ENCODE measurements around the gene PPP1R36.

DNA sequence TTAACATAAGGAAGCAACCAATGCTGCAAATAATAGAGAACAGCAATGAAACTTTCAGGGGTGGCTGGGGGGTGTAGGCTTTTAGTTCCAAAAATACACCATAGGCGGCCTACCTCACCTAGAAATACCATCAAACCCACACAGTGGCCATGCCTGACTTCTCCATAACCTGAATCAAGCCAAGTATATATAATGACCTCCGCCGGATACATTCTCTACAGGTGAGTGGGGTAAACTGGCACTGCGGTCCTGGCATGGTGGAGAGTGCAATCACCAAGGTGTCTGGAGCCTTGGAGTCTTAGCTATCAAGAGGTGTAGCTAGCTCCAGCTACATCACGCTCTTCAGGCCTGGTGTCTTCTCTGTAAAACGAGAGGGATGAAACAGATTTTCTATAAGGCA is 47.3 kb upstream of the PPP1R36 start:
- TF ChIP-seq POLR2A (IDR thresholded peaks at IDR 0.05), result no peak
- no peak for TF ChIP-seq CTCF (IDR thresholded peaks at IDR 0.05)

All from adrenal gland (tissue), 5 donors.